ENCODE results near the gene CDC42BPB.

CDC42BPB gene

GRCh38 chr14:102971314-102971713, 86.0 kb downstream of the CDC42BPB start:
- DNase-seq (ENCODE audit: low read depth in 4 of 4, low spot score in 1 of 4): no peak

- no peak for DNase-seq (ENCODE audit: low read depth in 4 of 4, low spot score in 1 of 4)
Measured at GRCh38 chr14:102970496-102970895, 86.9 kb downstream of the CDC42BPB start.

- no peak for DNase-seq (ENCODE audit: low read depth in 4 of 4, low spot score in 1 of 4)
Measured at GRCh38 chr14:102969901-102970300, 87.4 kb downstream of the CDC42BPB start.

- no peak for DNase-seq (ENCODE audit: low read depth in 4 of 4, low spot score in 1 of 4)
Measured at GRCh38 chr14:102969060-102969791, 88.1 kb downstream of the CDC42BPB start.

GRCh38 chr14:102968306-102968705, 89.0 kb downstream of the CDC42BPB start:
- DNase-seq (ENCODE audit: low read depth in 4 of 4, low spot score in 1 of 4): no peak

- DNase-seq (ENCODE audit: low read depth in 4 of 4, low spot score in 1 of 4): no peak
Measured at GRCh38 chr14:102967506-102967795, 89.9 kb downstream of the CDC42BPB start.

GRCh38 chr14:102966681-102967505, 90.5 kb downstream of the CDC42BPB start:
- no peak for DNase-seq (ENCODE audit: low read depth in 4 of 4, low spot score in 1 of 4)

- DNase-seq (ENCODE audit: low read depth in 4 of 4, low spot score in 1 of 4): no peak
Measured at GRCh38 chr14:102965971-102966655, 91.2 kb downstream of the CDC42BPB start.

GRCh38 chr14:102965282-102965681, 92.1 kb downstream of the CDC42BPB start:
- no peak for DNase-seq (ENCODE audit: low read depth in 4 of 4, low spot score in 1 of 4)

- DNase-seq (ENCODE audit: low read depth in 4 of 4, low spot score in 1 of 4): no peak
Measured at GRCh38 chr14:102964152-102964730, 93.1 kb downstream of the CDC42BPB start.

GRCh38 chr14:102962111-102962627, 95.2 kb downstream of the CDC42BPB start:
- DNase-seq (ENCODE audit: low read depth in 4 of 4, low spot score in 1 of 4): no peak

- no peak for DNase-seq (ENCODE audit: low read depth in 4 of 4, low spot score in 1 of 4)
Measured at GRCh38 chr14:102958461-102958860, 98.9 kb downstream of the CDC42BPB start.

GRCh38 chr14:102957222-102957621, 100.1 kb downstream of the CDC42BPB start:
- no peak for DNase-seq (ENCODE audit: low read depth in 4 of 4, low spot score in 1 of 4)

- no peak for DNase-seq (ENCODE audit: low read depth in 4 of 4, low spot score in 1 of 4)
Measured at GRCh38 chr14:102955636-102956408, 101.5 kb downstream of the CDC42BPB start.

- no peak for DNase-seq (ENCODE audit: low read depth in 4 of 4, low spot score in 1 of 4)
Measured at GRCh38 chr14:102954081-102954789, 103.1 kb downstream of the CDC42BPB start.

- no peak for DNase-seq (ENCODE audit: low read depth in 4 of 4, low spot score in 1 of 4)
Measured at GRCh38 chr14:102953100-102953499, 104.2 kb downstream of the CDC42BPB start.

- no peak for DNase-seq (ENCODE audit: low read depth in 4 of 4, low spot score in 1 of 4)
Measured at GRCh38 chr14:102952276-102952675, 105.1 kb downstream of the CDC42BPB start.

GRCh38 chr14:102951799-102952198, 105.5 kb downstream of the CDC42BPB start:
- no peak for DNase-seq (ENCODE audit: low read depth in 4 of 4, low spot score in 1 of 4)

GRCh38 chr14:102951034-102951433, 106.3 kb downstream of the CDC42BPB start:
- DNase-seq (ENCODE audit: low read depth in 4 of 4, low spot score in 1 of 4): no peak
